Liver (tissue), 3 donors: ENCODE data around the gene SGPP2.

Experiments
- EGR1 ChIP-seq, 2 donors: IDR thresholded peaks; 2 replicates each; pipeline ENCODE4 v1.6.1; 2016 to 2018; ENCODE audit warnings: antibody characterized with exemption in 2 of 2, low read depth in 2 of 2
- GABPA ChIP-seq, 2 donors: IDR thresholded peaks in 1 of 2; conservative IDR thresholded peaks in 1 of 2; 2 replicates each; pipeline ENCODE4 v1.6.1; 2016; ENCODE audit warnings: antibody characterized with exemption in 2 of 2, mild to moderate bottlenecking in 1 of 2, moderate library complexity in 1 of 2
- RAD21 ChIP-seq, 2 donors: IDR thresholded peaks; 2 replicates each; pipeline ENCODE4 v1.6.1; 2016; ENCODE audit warnings: antibody characterized with exemption in 2 of 2, mild to moderate bottlenecking in 2 of 2
- TAF1 ChIP-seq: conservative IDR thresholded peaks from 2 replicates; pipeline ENCODE4 v1.6.1; 2016; ENCODE audit warnings: antibody characterized with exemption, mild to moderate bottlenecking
- YY1 ChIP-seq: IDR thresholded peaks from 2 replicates; pipeline ENCODE4 v1.6.1; 2016; ENCODE audit warnings: antibody characterized with exemption, mild to moderate bottlenecking
- TF ChIP-seq, protein P1 (sequence below): fragments of 150-350 bp; IDR thresholded peaks from 2 replicates; pipeline ENCODE4 v1.5.1; 2017; ENCODE audit warnings: improper control_type of control experiment, low read depth, low read length; ENCODE audit not compliant: missing input control
- TF ChIP-seq, protein P2 (sequence below): IDR thresholded peaks from 2 replicates; pipeline ENCODE4 v1.6.1; 2016; ENCODE audit warnings: antibody characterized with exemption, mild to moderate bottlenecking
- donor health status: healthy.
- donor health status: healthy.

DNA sequence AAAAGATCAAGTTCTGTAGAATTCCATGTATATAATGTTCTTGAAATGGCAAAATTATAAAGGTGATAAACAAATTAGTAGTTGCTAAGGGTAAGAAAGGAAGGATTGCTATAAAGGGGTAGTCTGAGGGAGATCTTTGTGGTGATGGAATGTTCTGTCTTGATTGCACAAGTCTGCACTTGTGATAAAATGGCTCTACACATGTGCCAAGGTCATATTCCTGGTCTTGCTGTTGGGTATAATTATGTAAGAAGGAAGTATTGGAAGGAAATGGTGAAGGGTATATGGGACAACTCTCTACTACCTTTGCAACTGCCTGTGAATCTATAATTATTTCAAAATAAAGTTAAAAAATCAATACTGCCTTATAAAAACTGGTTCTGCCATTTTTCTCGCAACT is 15.3 kb downstream of the SGPP2 start:
- TF ChIP-seq GABPA (IDR thresholded peaks at IDR 0.05 in 1 of 2, conservative IDR thresholded peaks at IDR 0.05 in 1 of 2) (no peak), TAF1 (no peak), EGR1 (IDR thresholded peaks at IDR 0.05; ENCODE audit: low read depth in 2 of 2) (no peak), YY1 (no peak), RAD21 (IDR thresholded peaks at IDR 0.05) (no peak)
- TF ChIP-seq, protein P1, sequence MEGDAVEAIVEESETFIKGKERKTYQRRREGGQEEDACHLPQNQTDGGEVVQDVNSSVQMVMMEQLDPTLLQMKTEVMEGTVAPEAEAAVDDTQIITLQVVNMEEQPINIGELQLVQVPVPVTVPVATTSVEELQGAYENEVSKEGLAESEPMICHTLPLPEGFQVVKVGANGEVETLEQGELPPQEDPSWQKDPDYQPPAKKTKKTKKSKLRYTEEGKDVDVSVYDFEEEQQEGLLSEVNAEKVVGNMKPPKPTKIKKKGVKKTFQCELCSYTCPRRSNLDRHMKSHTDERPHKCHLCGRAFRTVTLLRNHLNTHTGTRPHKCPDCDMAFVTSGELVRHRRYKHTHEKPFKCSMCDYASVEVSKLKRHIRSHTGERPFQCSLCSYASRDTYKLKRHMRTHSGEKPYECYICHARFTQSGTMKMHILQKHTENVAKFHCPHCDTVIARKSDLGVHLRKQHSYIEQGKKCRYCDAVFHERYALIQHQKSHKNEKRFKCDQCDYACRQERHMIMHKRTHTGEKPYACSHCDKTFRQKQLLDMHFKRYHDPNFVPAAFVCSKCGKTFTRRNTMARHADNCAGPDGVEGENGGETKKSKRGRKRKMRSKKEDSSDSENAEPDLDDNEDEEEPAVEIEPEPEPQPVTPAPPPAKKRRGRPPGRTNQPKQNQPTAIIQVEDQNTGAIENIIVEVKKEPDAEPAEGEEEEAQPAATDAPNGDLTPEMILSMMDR, result no peak
- TF ChIP-seq, protein P2, sequence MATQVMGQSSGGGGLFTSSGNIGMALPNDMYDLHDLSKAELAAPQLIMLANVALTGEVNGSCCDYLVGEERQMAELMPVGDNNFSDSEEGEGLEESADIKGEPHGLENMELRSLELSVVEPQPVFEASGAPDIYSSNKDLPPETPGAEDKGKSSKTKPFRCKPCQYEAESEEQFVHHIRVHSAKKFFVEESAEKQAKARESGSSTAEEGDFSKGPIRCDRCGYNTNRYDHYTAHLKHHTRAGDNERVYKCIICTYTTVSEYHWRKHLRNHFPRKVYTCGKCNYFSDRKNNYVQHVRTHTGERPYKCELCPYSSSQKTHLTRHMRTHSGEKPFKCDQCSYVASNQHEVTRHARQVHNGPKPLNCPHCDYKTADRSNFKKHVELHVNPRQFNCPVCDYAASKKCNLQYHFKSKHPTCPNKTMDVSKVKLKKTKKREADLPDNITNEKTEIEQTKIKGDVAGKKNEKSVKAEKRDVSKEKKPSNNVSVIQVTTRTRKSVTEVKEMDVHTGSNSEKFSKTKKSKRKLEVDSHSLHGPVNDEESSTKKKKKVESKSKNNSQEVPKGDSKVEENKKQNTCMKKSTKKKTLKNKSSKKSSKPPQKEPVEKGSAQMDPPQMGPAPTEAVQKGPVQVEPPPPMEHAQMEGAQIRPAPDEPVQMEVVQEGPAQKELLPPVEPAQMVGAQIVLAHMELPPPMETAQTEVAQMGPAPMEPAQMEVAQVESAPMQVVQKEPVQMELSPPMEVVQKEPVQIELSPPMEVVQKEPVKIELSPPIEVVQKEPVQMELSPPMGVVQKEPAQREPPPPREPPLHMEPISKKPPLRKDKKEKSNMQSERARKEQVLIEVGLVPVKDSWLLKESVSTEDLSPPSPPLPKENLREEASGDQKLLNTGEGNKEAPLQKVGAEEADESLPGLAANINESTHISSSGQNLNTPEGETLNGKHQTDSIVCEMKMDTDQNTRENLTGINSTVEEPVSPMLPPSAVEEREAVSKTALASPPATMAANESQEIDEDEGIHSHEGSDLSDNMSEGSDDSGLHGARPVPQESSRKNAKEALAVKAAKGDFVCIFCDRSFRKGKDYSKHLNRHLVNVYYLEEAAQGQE, result no peak
